ENCODE measurements around the gene CRACR2B. TPM values are rescaled to one million over a fixed set of nuclear protein-coding genes. Genes with fewer than 3 reads are reported as not detected.
A peak's percentile ranks its signal among the peaks of the same experiment; 100 is the strongest.

The CRACR2B gene
- total and polyA plus RNA-seq, 2 of the 8 experiments (the other 6 are each of a cell fraction or from before 2014, with no cell fraction given) = 18.2 to 26.4 TPM

DNA sequence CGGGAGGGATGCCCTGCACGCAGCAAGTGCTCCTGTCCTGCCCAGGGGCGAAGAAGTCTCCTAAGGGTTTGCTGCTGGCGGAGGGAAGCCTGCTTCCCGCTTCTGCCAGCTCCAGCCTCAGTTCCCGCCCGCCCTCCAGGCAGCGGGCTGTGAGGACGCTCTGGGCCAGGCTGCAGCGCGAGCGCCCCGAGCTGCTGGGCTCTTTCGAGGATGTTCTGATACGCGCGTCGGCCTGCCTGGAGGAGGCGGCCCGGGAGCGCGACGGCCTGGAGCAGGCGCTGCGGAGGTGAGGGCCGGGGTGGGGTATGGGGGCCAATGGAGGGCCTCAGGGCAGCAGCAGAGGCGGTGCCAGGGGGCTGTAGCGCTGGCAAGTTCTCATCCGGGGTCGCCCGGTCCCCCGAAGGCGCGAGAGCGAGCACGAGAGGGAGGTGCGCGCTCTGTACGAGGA, 2.2 kb downstream of the CRACR2B start (continued):
- TF ChIP-seq, protein P1, sequence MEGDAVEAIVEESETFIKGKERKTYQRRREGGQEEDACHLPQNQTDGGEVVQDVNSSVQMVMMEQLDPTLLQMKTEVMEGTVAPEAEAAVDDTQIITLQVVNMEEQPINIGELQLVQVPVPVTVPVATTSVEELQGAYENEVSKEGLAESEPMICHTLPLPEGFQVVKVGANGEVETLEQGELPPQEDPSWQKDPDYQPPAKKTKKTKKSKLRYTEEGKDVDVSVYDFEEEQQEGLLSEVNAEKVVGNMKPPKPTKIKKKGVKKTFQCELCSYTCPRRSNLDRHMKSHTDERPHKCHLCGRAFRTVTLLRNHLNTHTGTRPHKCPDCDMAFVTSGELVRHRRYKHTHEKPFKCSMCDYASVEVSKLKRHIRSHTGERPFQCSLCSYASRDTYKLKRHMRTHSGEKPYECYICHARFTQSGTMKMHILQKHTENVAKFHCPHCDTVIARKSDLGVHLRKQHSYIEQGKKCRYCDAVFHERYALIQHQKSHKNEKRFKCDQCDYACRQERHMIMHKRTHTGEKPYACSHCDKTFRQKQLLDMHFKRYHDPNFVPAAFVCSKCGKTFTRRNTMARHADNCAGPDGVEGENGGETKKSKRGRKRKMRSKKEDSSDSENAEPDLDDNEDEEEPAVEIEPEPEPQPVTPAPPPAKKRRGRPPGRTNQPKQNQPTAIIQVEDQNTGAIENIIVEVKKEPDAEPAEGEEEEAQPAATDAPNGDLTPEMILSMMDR (IDR thresholded peaks at IDR 0.05; ENCODE audit: control extremely low read depth in 1 of 3, insufficient read depth in 1 of 3, low read depth in 1 of 3, low read length in 3 of 3) = no peak
- TF ChIP-seq SP1 (IDR thresholded peaks at IDR 0.05; ENCODE audit: low read depth, low read length) (no peak), CEBPB (IDR thresholded peaks at IDR 0.05; ENCODE audit: low read depth, low read length) (no peak), SAP30 (IDR thresholded peaks at IDR 0.05; ENCODE audit: insufficient read depth, insufficient replicate concordance, low read length) (no peak), MAFK (IDR thresholded peaks at IDR 0.05; ENCODE audit: low read depth, low read length) (no peak), POLR2A (IDR thresholded peaks at IDR 0.05; ENCODE audit: control extremely low read depth in 1 of 2, low read depth in 2 of 2, low read length in 2 of 2) (no peak; a peak in 1 of 3 replicates), HDAC2 (IDR thresholded peaks at IDR 0.05; ENCODE audit: borderline replicate concordance in 1 of 2, low read depth in 2 of 2, low read length in 2 of 2) (0 out of 4 replicates have a peak, but pooled peaks of 1 of the 2 experiments have one; percentile 4), NANOG (IDR thresholded peaks at IDR 0.05; ENCODE audit: insufficient read depth, low read depth, low read length, poor library complexity, severe bottlenecking) (no peak), EP300 (IDR thresholded peaks at IDR 0.05; ENCODE audit: borderline replicate concordance in 1 of 2, low read depth in 2 of 2, low read length in 2 of 2) (no peak), BRCA1 (IDR thresholded peaks at IDR 0.05; ENCODE audit: low read depth, low read length) (no peak), POU5F1 (IDR thresholded peaks at IDR 0.05; ENCODE audit: low read depth, low read length) (no peak), SIN3A (conservative IDR thresholded peaks at IDR 0.05 in 1 of 2, IDR thresholded peaks at IDR 0.05 in 1 of 2; ENCODE audit: low read depth in 1 of 2, low read length in 2 of 2) (0 out of 4 replicates have a peak, but pooled peaks of 1 of the 2 experiments have one; percentile 6), RAD21 (IDR thresholded peaks at IDR 0.05 in 1 of 2, conservative IDR thresholded peaks at IDR 0.05 in 1 of 2; ENCODE audit: low read depth in 2 of 2, low read length in 2 of 2) (no peak), ZNF274 (IDR thresholded peaks at IDR 0.05; ENCODE audit: borderline replicate concordance, extremely low read depth, low read length) (no peak), SP2 (IDR thresholded peaks at IDR 0.05; ENCODE audit: low read length) (no peak), HDAC6 (IDR thresholded peaks at IDR 0.05; ENCODE audit: low read depth, low read length) (no peak), TAF1 (IDR thresholded peaks at IDR 0.05; ENCODE audit: low read depth, low read length) (0 out of 2 replicates have a peak, but pooled peaks have one; percentile 35), FOSL1 (IDR thresholded peaks at IDR 0.05; ENCODE audit: insufficient read depth, low read depth, low read length) (no peak), RXRA (IDR thresholded peaks at IDR 0.05; ENCODE audit: insufficient read depth, low read depth, low read length) (no peak), PHF8 (conservative IDR thresholded peaks at IDR 0.05; ENCODE audit: low read depth, low read length) (0 out of 2 replicates have a peak, but pooled peaks have one; percentile 16)

Measured in H1 (cell line).